Bronchial epithelial cell (primary cell): ENCODE data around the gene GRK4. TPM values are rescaled to one million over a fixed set of nuclear protein-coding genes. Genes with fewer than 3 reads are reported as not detected.
"Not testable (repeated sequence)": the region's sequence is repeated elsewhere in the genome, so short reads cannot be mapped to it uniquely, and the experiment has no call there.

Experiments
- DNase-seq: peaks from one replicate; pipeline ENCODE4 v3.0.0-alpha.2; 2010; ENCODE audit warnings: low read depth
- FAIRE-seq: peaks from 2 replicates; lab custom pipeline; 2011; peaks lifted over from hg19 to GRCh38; lab: Jason Lieb, UNC
- H3K27me3 ChIP-seq: 2 replicates; pipeline ENCODE4 v1.5.1; 2011; ENCODE audit warnings: low read length; ENCODE audit not compliant: control insufficient read depth, insufficient read depth
- H3K36me3 ChIP-seq: 2 replicates; pipeline ENCODE4 v1.5.1; 2011; ENCODE audit warnings: low read length; ENCODE audit not compliant: control insufficient read depth, insufficient read depth
- H3K4me3 ChIP-seq: 2 replicates; pipeline ENCODE4 v1.5.1; 2011; ENCODE audit warnings: mild to moderate bottlenecking, low read depth, low read length, control low read depth
- total RNA-seq: library from RNA; depleted of rRNA; stranded (reverse); fragments of >200 nt; gene quantifications from 2 replicates; pipeline ENCODE4 v1.2.1, GENCODE V29; 2014
- TF ChIP-seq, protein P1 (sequence below): IDR thresholded peaks from 2 replicates; pipeline ENCODE4 v1.5.1; 2011; ENCODE audit warnings: mild to moderate bottlenecking, moderate library complexity, low read length, control low read depth, inconsistent platforms; ENCODE audit not compliant: insufficient read depth, severe bottlenecking

The GRK4 gene
- total RNA-seq, 1 donor from 2014 or later = 3.7 TPM

DNA sequence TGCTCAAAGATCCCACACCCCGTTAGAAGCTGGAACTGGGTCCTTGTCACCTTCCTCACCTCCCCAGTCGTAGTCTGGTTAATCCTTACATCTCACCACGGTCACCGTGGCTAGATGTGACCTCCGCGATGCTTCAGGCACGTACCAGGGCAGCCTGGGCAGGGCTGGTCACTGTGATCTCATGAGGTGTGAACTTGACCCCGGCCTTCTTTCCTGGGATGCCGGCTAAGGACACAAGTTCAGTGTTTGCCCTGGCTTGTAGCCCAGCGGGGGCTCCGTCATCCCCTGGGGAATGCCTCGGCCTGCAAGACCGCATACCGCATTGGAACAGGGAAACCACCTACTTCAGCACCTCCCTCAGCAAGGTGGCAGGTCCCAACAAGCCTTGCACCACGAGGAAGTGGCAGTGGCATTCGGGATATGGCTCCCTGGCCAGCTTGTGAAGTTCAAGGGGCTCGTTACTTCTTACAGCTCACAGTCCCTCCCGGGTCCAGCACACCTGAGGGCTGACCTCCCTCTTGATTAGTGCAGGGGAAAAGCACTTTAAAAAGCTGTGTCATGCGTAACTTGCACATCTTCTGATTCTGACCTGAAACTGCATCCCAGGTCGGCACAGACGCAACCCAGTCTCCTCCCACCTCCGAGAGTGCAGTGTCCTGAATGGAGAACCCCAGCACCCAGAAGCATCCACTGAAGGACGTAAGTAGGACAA, 26.1 kb upstream of the GRK4 start:
- TF ChIP-seq, protein P1, sequence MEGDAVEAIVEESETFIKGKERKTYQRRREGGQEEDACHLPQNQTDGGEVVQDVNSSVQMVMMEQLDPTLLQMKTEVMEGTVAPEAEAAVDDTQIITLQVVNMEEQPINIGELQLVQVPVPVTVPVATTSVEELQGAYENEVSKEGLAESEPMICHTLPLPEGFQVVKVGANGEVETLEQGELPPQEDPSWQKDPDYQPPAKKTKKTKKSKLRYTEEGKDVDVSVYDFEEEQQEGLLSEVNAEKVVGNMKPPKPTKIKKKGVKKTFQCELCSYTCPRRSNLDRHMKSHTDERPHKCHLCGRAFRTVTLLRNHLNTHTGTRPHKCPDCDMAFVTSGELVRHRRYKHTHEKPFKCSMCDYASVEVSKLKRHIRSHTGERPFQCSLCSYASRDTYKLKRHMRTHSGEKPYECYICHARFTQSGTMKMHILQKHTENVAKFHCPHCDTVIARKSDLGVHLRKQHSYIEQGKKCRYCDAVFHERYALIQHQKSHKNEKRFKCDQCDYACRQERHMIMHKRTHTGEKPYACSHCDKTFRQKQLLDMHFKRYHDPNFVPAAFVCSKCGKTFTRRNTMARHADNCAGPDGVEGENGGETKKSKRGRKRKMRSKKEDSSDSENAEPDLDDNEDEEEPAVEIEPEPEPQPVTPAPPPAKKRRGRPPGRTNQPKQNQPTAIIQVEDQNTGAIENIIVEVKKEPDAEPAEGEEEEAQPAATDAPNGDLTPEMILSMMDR = no peak
- peak overlapping the region; percentile 11 for H3K4me3 ChIP-seq
- DNase-seq (peak; percentile 99), FAIRE-seq (no peak)
- peaks cover 29% of the 10 kb centered on the region for H3K36me3 ChIP-seq
- no peaks in the 10 kb centered on the region for H3K27me3 ChIP-seq

GRCh38 chr4:2937986-2938385, 25.4 kb upstream of the GRK4 start:
- DNase-seq = no peak
- no peak for FAIRE-seq
- Histone ChIP-seq H3K4me3 (no peak overlapping the region), H3K36me3 (peaks cover 34% of the 10 kb centered on the region), H3K27me3 (no peaks in the 10 kb centered on the region)
- TF ChIP-seq, protein P1 = no peak

- FAIRE-seq, H3K4me3 ChIP-seq, H3K27me3 ChIP-seq, DNase-seq: not testable (repeated sequence)
- H3K36me3 ChIP-seq = peaks cover 38% of the 10 kb centered on the region
Measured at GRCh38 chr4:2938411-2938810, 25.0 kb upstream of the GRK4 start.

DNA sequence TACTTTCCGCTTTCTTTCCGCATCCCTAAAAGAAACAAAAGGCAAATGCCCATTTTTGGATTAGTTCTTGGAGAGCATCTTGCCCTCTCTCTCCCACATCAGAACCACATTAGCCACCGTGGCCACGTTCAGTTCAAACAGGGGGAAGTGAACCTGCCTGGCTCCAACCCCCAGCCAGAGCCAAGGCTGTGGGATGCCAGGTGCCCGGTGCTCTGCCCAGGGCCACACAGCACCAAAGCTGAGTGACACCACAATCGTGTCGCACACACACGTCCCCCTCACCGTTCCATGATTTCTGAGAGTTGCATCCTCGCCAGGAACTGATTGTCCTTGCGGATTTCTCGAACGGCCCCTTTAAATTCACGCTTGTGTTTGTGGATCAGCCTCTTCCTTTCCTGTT, 24.5 kb upstream of the GRK4 start:
- TF ChIP-seq, protein P1 = no peak
- H3K36me3 ChIP-seq = peaks cover 38% of the 10 kb centered on the region
- FAIRE-seq = no peak
- H3K27me3 ChIP-seq = no peaks in the 10 kb centered on the region
- no peak for DNase-seq
- H3K4me3 ChIP-seq = no peak overlapping the region

- H3K4me3 ChIP-seq = no peak overlapping the region
- no peaks in the 10 kb centered on the region for H3K27me3 ChIP-seq
- H3K36me3 ChIP-seq = peaks cover 41% of the 10 kb centered on the region
- FAIRE-seq (no peak), DNase-seq (no peak)
- TF ChIP-seq, protein P1 = no peak
Measured at GRCh38 chr4:2939383-2940243, 23.8 kb upstream of the GRK4 start.
